Mesendoderm (in vitro differentiated cells): ENCODE data around the gene PARD6B.

Source experiments
- DNase-seq: peaks from one replicate; pipeline ENCODE4 v3.0.0; 2013
- H2AK5ac ChIP-seq: 2 replicates; pipeline ENCODE4 v1.6.1; 2013; ENCODE audit warnings: low read length, inconsistent platforms
- H2BK120ac ChIP-seq: 2 replicates; pipeline ENCODE4 v1.6.1; 2013; ENCODE audit warnings: low read depth, mild to moderate bottlenecking, low read length, moderate library complexity, mixed read lengths
- H2BK15ac ChIP-seq: replicated peaks from 2 replicates; pipeline ENCODE4 v1.6.1; 2013; ENCODE audit warnings: low read depth, mild to moderate bottlenecking, moderate library complexity
- H2BK5ac ChIP-seq: 2 replicates; pipeline ENCODE4 v1.6.1; 2013; ENCODE audit warnings: low read length, inconsistent platforms
- H3K18ac ChIP-seq: 2 replicates; pipeline ENCODE4 v1.6.1; 2013; ENCODE audit warnings: mild to moderate bottlenecking, low read length, mixed read lengths
- H3K23ac ChIP-seq: one replicate; pipeline ENCODE4 v1.6.1; 2013; ENCODE audit warnings: low read length
- H3K27ac ChIP-seq: 2 replicates; pipeline ENCODE4 v1.5.1; 2013; ENCODE audit warnings: low read depth, mild to moderate bottlenecking, inconsistent platforms, low read length, moderate library complexity
- H3K27me3 ChIP-seq: 2 replicates; pipeline ENCODE4 v1.6.1; 2013; ENCODE audit warnings: low read length, control low read depth, mild to moderate bottlenecking, inconsistent platforms; ENCODE audit not compliant: insufficient read depth, poor library complexity
- H3K36me3 ChIP-seq: 2 replicates; pipeline ENCODE4 v1.6.1; 2013; ENCODE audit warnings: low read length, inconsistent platforms; ENCODE audit not compliant: control insufficient read depth, insufficient read depth
- H3K4ac ChIP-seq: one replicate; pipeline ENCODE4 v1.6.1; 2013; ENCODE audit warnings: low read depth, mild to moderate bottlenecking, low read length, moderate library complexity
- H3K4me1 ChIP-seq: 2 replicates; pipeline ENCODE4 v1.6.1; 2013; ENCODE audit warnings: low read depth, low read length, inconsistent platforms; ENCODE audit not compliant: control insufficient read depth
- H3K4me2 ChIP-seq: 2 replicates; pipeline ENCODE4 v1.6.1; 2013; ENCODE audit warnings: low read length
- H3K4me3 ChIP-seq: 2 replicates; pipeline ENCODE4 v1.5.1; 2013; ENCODE audit warnings: mild to moderate bottlenecking, low read length
- H3K56ac ChIP-seq: one replicate; pipeline ENCODE4 v1.6.1; 2013; ENCODE audit warnings: low read length
- H3K79me1 ChIP-seq: 2 replicates; pipeline ENCODE4 v1.6.1; 2013; ENCODE audit warnings: low read length, inconsistent platforms
- H3K79me2 ChIP-seq: 2 replicates; pipeline ENCODE4 v1.6.1; 2013; ENCODE audit warnings: mild to moderate bottlenecking, low read length; ENCODE audit not compliant: control insufficient read depth, insufficient read depth
- H3K9ac ChIP-seq: 2 replicates; pipeline ENCODE4 v1.6.1; 2013; ENCODE audit warnings: low read length, inconsistent platforms
- H4K5ac ChIP-seq: one replicate; pipeline ENCODE4 v1.6.1; 2013; ENCODE audit warnings: low read length
- H4K8ac ChIP-seq: one replicate; pipeline ENCODE4 v1.6.1; 2013; ENCODE audit warnings: low read depth, mild to moderate bottlenecking, control low read depth, low read length, moderate library complexity
- WGBS: extraction: QIAGEN DNeasy Blood & Tissue Kit; methylation state at CpG from one replicate; pipeline ENCODE4 v1.1.7; 2013; ENCODE audit warnings: low lambda C conversion rate, missing lambda C conversion rate; ENCODE audit not compliant: insufficient coverage; ENCODE audit errors: extremely low coverage; 5-methylcytosine and 5-hydroxymethylcytosine counted together

The PARD6B gene

GRCh38 chr20:50754420-50754819, 23.0 kb downstream of the PARD6B start:
- H2BK15ac ChIP-seq = no peak overlapping the region
- H3K4ac ChIP-seq = no peak overlapping the region
- no peak overlapping the region for H4K8ac ChIP-seq
- H2BK5ac ChIP-seq = no peak overlapping the region
- H3K36me3 ChIP-seq = peaks cover 5% of the 10 kb centered on the region
- no peak overlapping the region for H4K5ac ChIP-seq
- no peaks in the 10 kb centered on the region for H3K27me3 ChIP-seq
- no peak overlapping the region for H3K4me3 ChIP-seq
- H2BK120ac ChIP-seq = no peak overlapping the region
- H3K79me1 ChIP-seq = no peaks in the 10 kb centered on the region
- no peak for DNase-seq
- no peak overlapping the region for H3K9ac ChIP-seq
- no peak overlapping the region for H3K56ac ChIP-seq
- WGBS = no CpG with 5 or more reads among the region's 4 CpGs
- H3K4me1 ChIP-seq = no peaks in the 10 kb centered on the region
- H3K4me2 ChIP-seq = no peak overlapping the region
- no peak overlapping the region for H3K18ac ChIP-seq
- H3K27ac ChIP-seq = no peak overlapping the region
- H3K23ac ChIP-seq = no peak overlapping the region
- H3K79me2 ChIP-seq = no peaks in the 10 kb centered on the region
- no peak overlapping the region for H2AK5ac ChIP-seq

DNA sequence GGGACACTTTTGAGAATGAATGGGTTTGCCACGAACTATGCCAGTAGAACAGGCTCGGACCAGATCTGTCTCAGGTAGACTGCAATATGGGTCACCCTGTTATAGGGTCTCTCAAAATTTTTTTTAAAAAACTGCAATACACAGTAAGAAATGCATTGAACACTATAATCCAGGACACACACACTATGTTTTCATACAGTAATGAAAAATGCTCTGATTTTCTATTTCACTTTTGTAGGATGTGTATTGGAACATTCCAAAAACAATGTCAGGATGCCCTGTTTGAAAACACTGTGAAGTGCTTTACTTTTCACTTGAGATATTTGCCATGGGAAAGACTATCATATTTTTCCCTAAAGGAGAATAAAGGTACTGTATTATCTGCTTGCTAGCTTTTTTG, 25.1 kb downstream of the PARD6B start:
- Histone ChIP-seq H3K56ac (no peak overlapping the region), H3K4me3 (no peak overlapping the region), H3K36me3 (no peaks in the 10 kb centered on the region), H2AK5ac (no peak overlapping the region), H3K4me2 (no peak overlapping the region), H3K27ac (no peak overlapping the region), H3K79me2 (no peaks in the 10 kb centered on the region), H3K23ac (no peak overlapping the region), H3K9ac (no peak overlapping the region), H4K5ac (no peak overlapping the region), H4K8ac (no peak overlapping the region), H3K79me1 (no peaks in the 10 kb centered on the region), H2BK15ac (no peak overlapping the region), H3K27me3 (no peaks in the 10 kb centered on the region), H3K4me1 (no peaks in the 10 kb centered on the region), H3K18ac (no peak overlapping the region), H2BK5ac (no peak overlapping the region), H3K4ac (no peak overlapping the region), H2BK120ac (no peak overlapping the region)
- DNase-seq = no peak
- no CpG with 5 or more reads among the region's 2 CpGs for WGBS

- no peak overlapping the region for H3K9ac ChIP-seq
- H3K79me2 ChIP-seq = no peaks in the 10 kb centered on the region
- H3K27ac ChIP-seq = no peak overlapping the region
- H3K27me3 ChIP-seq = no peaks in the 10 kb centered on the region
- no peak overlapping the region for H3K4ac ChIP-seq
- no peak overlapping the region for H2BK5ac ChIP-seq
- no peak overlapping the region for H2AK5ac ChIP-seq
- no peak overlapping the region for H3K56ac ChIP-seq
- H3K4me3 ChIP-seq = no peak overlapping the region
- H3K23ac ChIP-seq = no peak overlapping the region
- peaks cover 3% of the 10 kb centered on the region for H3K4me1 ChIP-seq
- no peaks in the 10 kb centered on the region for H3K36me3 ChIP-seq
- no peak for DNase-seq
- H4K8ac ChIP-seq = no peak overlapping the region
- H2BK15ac ChIP-seq = no peak overlapping the region
- no CpG with 5 or more reads among the region's 5 CpGs for WGBS
- H2BK120ac ChIP-seq = no peak overlapping the region
- no peak overlapping the region for H3K18ac ChIP-seq
- no peaks in the 10 kb centered on the region for H3K79me1 ChIP-seq
- H3K4me2 ChIP-seq = no peak overlapping the region
- no peak overlapping the region for H4K5ac ChIP-seq
These were observed 27.1 kb downstream of the PARD6B start for GRCh38 chr20:50758469-50758868.

DNA sequence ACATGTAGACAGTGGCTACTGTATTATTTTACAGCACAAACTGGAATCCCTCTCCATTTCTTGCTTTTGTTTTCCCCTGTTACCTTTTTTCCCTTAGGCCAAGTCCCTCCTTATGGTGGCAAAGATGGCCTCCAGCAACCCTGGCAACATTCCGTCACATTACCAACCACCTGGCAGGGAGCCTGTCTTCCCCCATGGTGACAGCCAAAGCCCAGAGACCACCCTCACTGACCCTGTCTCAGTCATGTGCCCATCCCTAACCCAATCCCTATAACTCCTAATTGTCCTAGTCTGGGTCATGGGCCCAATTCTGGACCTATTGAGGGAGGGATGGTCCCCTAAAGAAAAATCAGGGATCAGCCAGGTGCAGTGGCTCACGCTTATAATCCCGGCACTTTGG, 27.6 kb downstream of the PARD6B start:
- H2BK120ac ChIP-seq = no peak overlapping the region
- no peak overlapping the region for H4K5ac ChIP-seq
- no peak overlapping the region for H3K56ac ChIP-seq
- WGBS = no CpG with 5 or more reads among the region's 3 CpGs
- DNase-seq = no peak
- no peak overlapping the region for H3K4me2 ChIP-seq
- no peaks in the 10 kb centered on the region for H3K79me2 ChIP-seq
- H3K4me1 ChIP-seq = peaks cover 3% of the 10 kb centered on the region
- no peak overlapping the region for H2AK5ac ChIP-seq
- H3K36me3 ChIP-seq = no peaks in the 10 kb centered on the region
- H3K4me3 ChIP-seq = no peak overlapping the region
- no peaks in the 10 kb centered on the region for H3K27me3 ChIP-seq
- H3K18ac ChIP-seq = no peak overlapping the region
- no peak overlapping the region for H2BK15ac ChIP-seq
- no peak overlapping the region for H3K4ac ChIP-seq
- no peak overlapping the region for H3K27ac ChIP-seq
- H2BK5ac ChIP-seq = no peak overlapping the region
- no peak overlapping the region for H4K8ac ChIP-seq
- H3K9ac ChIP-seq = no peak overlapping the region
- no peaks in the 10 kb centered on the region for H3K79me1 ChIP-seq
- H3K23ac ChIP-seq = no peak overlapping the region

DNA sequence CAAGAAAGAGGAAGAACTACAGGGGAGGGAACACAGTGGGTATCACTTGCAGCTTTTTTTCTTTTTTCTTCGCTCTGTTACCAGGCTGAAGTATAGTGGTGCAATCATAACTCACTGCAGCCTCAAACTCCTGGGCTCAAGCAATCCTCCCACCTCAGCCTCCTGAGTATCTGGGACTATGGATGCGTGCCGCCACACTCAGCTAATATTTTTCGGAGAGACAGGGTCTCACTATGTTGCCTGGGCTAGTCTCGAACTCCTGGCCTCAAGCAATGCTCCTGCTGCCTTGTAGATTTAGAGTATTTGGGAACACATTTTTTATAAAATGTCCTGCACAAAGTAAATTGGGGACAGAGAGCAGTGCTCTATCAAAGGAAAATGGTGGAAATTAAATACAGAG, 28.3 kb downstream of the PARD6B start:
- H2BK5ac ChIP-seq = no peak overlapping the region
- no peaks in the 10 kb centered on the region for H3K36me3 ChIP-seq
- H3K4me3 ChIP-seq = no peak overlapping the region
- no peak overlapping the region for H3K4me2 ChIP-seq
- no peak overlapping the region for H4K5ac ChIP-seq
- no peaks in the 10 kb centered on the region for H3K27me3 ChIP-seq
- no peak for DNase-seq
- H4K8ac ChIP-seq = no peak overlapping the region
- no peaks in the 10 kb centered on the region for H3K79me1 ChIP-seq
- no peak overlapping the region for H3K23ac ChIP-seq
- H3K9ac ChIP-seq = no peak overlapping the region
- no peak overlapping the region for H3K56ac ChIP-seq
- H3K18ac ChIP-seq = no peak overlapping the region
- no peak overlapping the region for H2BK15ac ChIP-seq
- H3K4ac ChIP-seq = no peak overlapping the region
- H2AK5ac ChIP-seq = no peak overlapping the region
- no peak overlapping the region for H3K27ac ChIP-seq
- peaks cover 3% of the 10 kb centered on the region for H3K4me1 ChIP-seq
- H2BK120ac ChIP-seq = no peak overlapping the region
- H3K79me2 ChIP-seq = no peaks in the 10 kb centered on the region
- no CpG with 5 or more reads among the region's 5 CpGs for WGBS

- H4K8ac ChIP-seq = no peak overlapping the region
- no peaks in the 10 kb centered on the region for H3K79me1 ChIP-seq
- H3K79me2 ChIP-seq = no peaks in the 10 kb centered on the region
- H2BK15ac ChIP-seq = no peak overlapping the region
- H3K9ac ChIP-seq = no peak overlapping the region
- H3K36me3 ChIP-seq = no peaks in the 10 kb centered on the region
- no peak overlapping the region for H3K18ac ChIP-seq
- H2BK5ac ChIP-seq = no peak overlapping the region
- H4K5ac ChIP-seq = no peak overlapping the region
- DNase-seq = no peak
- no peak overlapping the region for H3K4me3 ChIP-seq
- no peak overlapping the region for H3K27ac ChIP-seq
- H2BK120ac ChIP-seq = no peak overlapping the region
- H3K27me3 ChIP-seq = no peaks in the 10 kb centered on the region
- H3K4me1 ChIP-seq = peaks cover 6% of the 10 kb centered on the region
- no peak overlapping the region for H2AK5ac ChIP-seq
- H3K23ac ChIP-seq = no peak overlapping the region
- H3K4ac ChIP-seq = no peak overlapping the region
- WGBS = no CpG with 5 or more reads among the region's 6 CpGs
- no peak overlapping the region for H3K4me2 ChIP-seq
- H3K56ac ChIP-seq = no peak overlapping the region
These were observed 30.7 kb downstream of the PARD6B start for GRCh38 chr20:50762045-50762422.
